Mesothelial cell of epicardium (in vitro differentiated cells): Measurements from ENCODE around the gene CEP250. TPM values are rescaled to one million over a fixed set of nuclear protein-coding genes. Genes with fewer than 3 reads are reported as not detected.

Experiments used
- DNase-seq, 2 experiments: peaks; one replicate each; pipeline ENCODE4 v3.0.0; 2021; ENCODE audit warnings: low spot score in 2 of 2; ENCODE audit not compliant: unreplicated experiment in 2 of 2
- H3K27ac Mint-ChIP-seq: 2 replicates; pipeline ENCODE4 v1.8.0; 2021; ENCODE audit warnings: mixed read lengths
- H3K27me3 Mint-ChIP-seq: 2 replicates; pipeline ENCODE4 v1.8.0; 2021; ENCODE audit warnings: low read depth, mixed read lengths
- H3K36me3 Mint-ChIP-seq: 2 replicates; pipeline ENCODE4 v1.8.0; 2021; ENCODE audit warnings: mixed read lengths
- H3K4me1 Mint-ChIP-seq: 2 replicates; pipeline ENCODE4 v1.8.0; 2021; ENCODE audit warnings: mixed read lengths
- H3K4me3 Mint-ChIP-seq: 2 replicates; pipeline ENCODE4 v1.8.0; 2021; ENCODE audit warnings: mild to moderate bottlenecking, moderate library complexity, mixed read lengths
- H3K9me3 Mint-ChIP-seq: 2 replicates; pipeline ENCODE4 v1.8.0; 2021; ENCODE audit warnings: mixed read lengths
- total RNA-seq: library from RNA; stranded (reverse); gene quantifications from 3 replicates; pipeline ENCODE4 v1.2.1, GENCODE V29; 2021
- TF ChIP-seq, protein P1 (sequence below): fragments of 200-600 bp; sonication (generic); IDR thresholded peaks from one replicate; pipeline ENCODE4 v1.5.0; 2021; ENCODE audit warnings: antibody characterized with exemption; ENCODE audit not compliant: unreplicated experiment

Gene CEP250
- total RNA-seq, 1 donor from 2014 or later: 65.5 TPM

GRCh38 chr20:35499271-35499670 is 43.9 kb downstream of the CEP250 start:
- Mint-ChIP-seq H3K27me3 (no peaks in the 10 kb centered on the region), H3K9me3 (no peaks in the 10 kb centered on the region), H3K4me3 (no peak overlapping the region), H3K27ac (no peak overlapping the region), H3K4me1 (no peaks in the 10 kb centered on the region), H3K36me3 (peaks cover 55% of the 10 kb centered on the region)
- no peak for DNase-seq
- TF ChIP-seq, protein P1, sequence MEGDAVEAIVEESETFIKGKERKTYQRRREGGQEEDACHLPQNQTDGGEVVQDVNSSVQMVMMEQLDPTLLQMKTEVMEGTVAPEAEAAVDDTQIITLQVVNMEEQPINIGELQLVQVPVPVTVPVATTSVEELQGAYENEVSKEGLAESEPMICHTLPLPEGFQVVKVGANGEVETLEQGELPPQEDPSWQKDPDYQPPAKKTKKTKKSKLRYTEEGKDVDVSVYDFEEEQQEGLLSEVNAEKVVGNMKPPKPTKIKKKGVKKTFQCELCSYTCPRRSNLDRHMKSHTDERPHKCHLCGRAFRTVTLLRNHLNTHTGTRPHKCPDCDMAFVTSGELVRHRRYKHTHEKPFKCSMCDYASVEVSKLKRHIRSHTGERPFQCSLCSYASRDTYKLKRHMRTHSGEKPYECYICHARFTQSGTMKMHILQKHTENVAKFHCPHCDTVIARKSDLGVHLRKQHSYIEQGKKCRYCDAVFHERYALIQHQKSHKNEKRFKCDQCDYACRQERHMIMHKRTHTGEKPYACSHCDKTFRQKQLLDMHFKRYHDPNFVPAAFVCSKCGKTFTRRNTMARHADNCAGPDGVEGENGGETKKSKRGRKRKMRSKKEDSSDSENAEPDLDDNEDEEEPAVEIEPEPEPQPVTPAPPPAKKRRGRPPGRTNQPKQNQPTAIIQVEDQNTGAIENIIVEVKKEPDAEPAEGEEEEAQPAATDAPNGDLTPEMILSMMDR: no peak

- TF ChIP-seq, protein P1: no peak
- no peak for DNase-seq
- Mint-ChIP-seq H3K4me1 (no peaks in the 10 kb centered on the region), H3K27ac (no peak overlapping the region), H3K9me3 (no peaks in the 10 kb centered on the region), H3K4me3 (no peak overlapping the region), H3K27me3 (no peaks in the 10 kb centered on the region), H3K36me3 (peaks cover 52% of the 10 kb centered on the region)
Measured at GRCh38 chr20:35502352-35502751, 47.0 kb downstream of the CEP250 start.

DNA sequence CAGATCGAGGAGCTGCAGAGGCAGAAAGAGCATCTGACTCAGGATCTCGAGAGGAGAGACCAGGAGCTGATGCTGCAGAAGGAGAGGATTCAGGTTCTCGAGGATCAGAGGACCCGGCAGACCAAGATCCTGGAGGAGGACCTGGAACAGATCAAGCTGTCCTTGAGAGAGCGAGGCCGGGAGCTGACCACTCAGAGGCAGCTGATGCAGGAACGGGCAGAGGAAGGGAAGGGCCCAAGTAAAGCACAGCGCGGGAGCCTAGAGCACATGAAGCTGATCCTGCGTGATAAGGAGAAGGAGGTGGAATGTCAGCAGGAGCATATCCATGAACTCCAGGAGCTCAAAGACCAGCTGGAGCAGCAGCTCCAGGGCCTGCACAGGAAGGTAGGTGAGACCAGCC is 47.9 kb downstream of the CEP250 start:
- H3K27ac Mint-ChIP-seq: no peak overlapping the region
- H3K27me3 Mint-ChIP-seq: no peaks in the 10 kb centered on the region
- no peaks in the 10 kb centered on the region for H3K4me1 Mint-ChIP-seq
- no peaks in the 10 kb centered on the region for H3K9me3 Mint-ChIP-seq
- H3K36me3 Mint-ChIP-seq: peaks cover 49% of the 10 kb centered on the region
- no peak overlapping the region for H3K4me3 Mint-ChIP-seq
- TF ChIP-seq, protein P1: no peak
- DNase-seq: no peak

GRCh38 chr20:35503841-35504561 is 48.6 kb downstream of the CEP250 start:
- Mint-ChIP-seq H3K27me3 (no peaks in the 10 kb centered on the region), H3K36me3 (peaks cover 45% of the 10 kb centered on the region), H3K9me3 (no peaks in the 10 kb centered on the region), H3K27ac (no peak overlapping the region), H3K4me3 (no peak overlapping the region), H3K4me1 (no peaks in the 10 kb centered on the region)
- DNase-seq: no peak
- TF ChIP-seq, protein P1: no peak

- Mint-ChIP-seq H3K27me3 (no peaks in the 10 kb centered on the region), H3K4me3 (no peak overlapping the region), H3K9me3 (no peaks in the 10 kb centered on the region), H3K4me1 (no peaks in the 10 kb centered on the region), H3K36me3 (peaks cover 39% of the 10 kb centered on the region), H3K27ac (no peak overlapping the region)
- TF ChIP-seq, protein P1: no peak
- DNase-seq: no peak
Measured at GRCh38 chr20:35504751-35505150, 49.4 kb downstream of the CEP250 start.
